ENCODE measurements around the gene PRDM15.

The PRDM15 gene

GRCh38 chr21:41760411-41760810 is 118.7 kb downstream of the PRDM15 start:
- DNase-seq: no peak

GRCh38 chr21:41759926-41760325 is 119.2 kb downstream of the PRDM15 start:
- DNase-seq: no peak

- no peak for DNase-seq
Observed at GRCh38 chr21:41759214-41759840, 119.8 kb downstream of the PRDM15 start.

- DNase-seq: no peak
Observed at GRCh38 chr21:41758550-41758949, 120.6 kb downstream of the PRDM15 start.

GRCh38 chr21:41755934-41756773 is 123.0 kb downstream of the PRDM15 start:
- no peak for DNase-seq

GRCh38 chr21:41755258-41755933 is 123.7 kb downstream of the PRDM15 start:
- no peak for DNase-seq

GRCh38 chr21:41754479-41754891 is 124.7 kb downstream of the PRDM15 start:
- DNase-seq: no peak

GRCh38 chr21:41753006-41753898 is 125.9 kb downstream of the PRDM15 start:
- DNase-seq: no peak

- no peak for DNase-seq
Observed at GRCh38 chr21:41752231-41752681, 126.9 kb downstream of the PRDM15 start.

- no peak for DNase-seq
Observed at GRCh38 chr21:41751611-41752011, 127.5 kb downstream of the PRDM15 start.

GRCh38 chr21:41750532-41751151 is 128.5 kb downstream of the PRDM15 start:
- no peak for DNase-seq

- DNase-seq: no peak
Observed at GRCh38 chr21:41750051-41750450, 129.1 kb downstream of the PRDM15 start.

GRCh38 chr21:41749286-41749685 is 129.9 kb downstream of the PRDM15 start:
- DNase-seq: no peak
